Activated naive CD4-positive, alpha-beta T cell treated with anti-CD3 and anti-CD28 coated beads, Interleukin-2, amount 10 ng/mL, durations not matched to agents 7 days and 5 days (primary cell): ENCODE data around the gene SCFD2.

ENCODE experiments used
- CTCF ChIA-PET: fragments of 350-600 bp; sonication (Branson Sonifier 250); formaldehyde crosslinking; loops from one replicate; lab custom pipeline; 2021; ENCODE audit warnings: antibody characterized with exemption; lab: Charles Lee
- DNase-seq: peaks from one replicate; pipeline ENCODE4 v3.0.0-alpha.2; 2020
- H3K27ac Mint-ChIP-seq: one replicate; pipeline ENCODE4 v1.8.0; 2021; ENCODE audit warnings: mild to moderate bottlenecking, moderate library complexity, mixed read lengths
- H3K27me3 Mint-ChIP-seq: one replicate; pipeline ENCODE4 v1.8.0; 2021; ENCODE audit warnings: mild to moderate bottlenecking, mixed read lengths
- H3K36me3 Mint-ChIP-seq: one replicate; pipeline ENCODE4 v1.8.0; 2021; ENCODE audit warnings: mixed read lengths
- H3K4me1 Mint-ChIP-seq: one replicate; pipeline ENCODE4 v1.8.0; 2021; ENCODE audit warnings: mixed read lengths
- H3K4me3 Mint-ChIP-seq: one replicate; pipeline ENCODE4 v1.8.0; 2021; ENCODE audit warnings: mild to moderate bottlenecking, moderate library complexity, mixed read lengths
- H3K9me3 Mint-ChIP-seq: one replicate; pipeline ENCODE4 v1.8.0; 2021; ENCODE audit warnings: mixed read lengths

The SCFD2 gene

DNA sequence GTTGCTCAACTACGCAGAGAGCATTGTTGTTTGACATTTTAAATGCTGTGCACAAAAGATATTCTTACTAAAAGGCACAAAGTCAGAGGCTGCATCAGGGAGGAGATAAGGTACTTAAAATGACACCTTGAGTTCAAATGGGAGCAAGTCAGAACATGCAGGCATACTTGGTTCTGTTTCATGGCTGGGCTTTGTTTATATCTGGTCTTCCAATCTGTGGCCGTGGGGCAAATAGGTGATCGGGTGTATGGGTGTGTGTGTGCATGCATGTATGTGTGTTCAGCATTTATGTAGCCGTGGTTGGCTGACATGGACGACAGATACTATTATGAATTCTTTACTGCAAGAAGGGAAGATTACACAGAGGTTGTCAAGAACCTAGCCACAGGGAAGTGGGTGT is 397.6 kb downstream of the SCFD2 start:
- H3K9me3 Mint-ChIP-seq = no peaks in the 10 kb centered on the region
- H3K36me3 Mint-ChIP-seq = no peaks in the 10 kb centered on the region
- no peaks in the 10 kb centered on the region for H3K4me1 Mint-ChIP-seq
- H3K27me3 Mint-ChIP-seq = no peaks in the 10 kb centered on the region
- no peak for DNase-seq
- CTCF ChIA-PET = no interaction called here
- H3K4me3 Mint-ChIP-seq = no peak overlapping the region
- no peak overlapping the region for H3K27ac Mint-ChIP-seq

DNA sequence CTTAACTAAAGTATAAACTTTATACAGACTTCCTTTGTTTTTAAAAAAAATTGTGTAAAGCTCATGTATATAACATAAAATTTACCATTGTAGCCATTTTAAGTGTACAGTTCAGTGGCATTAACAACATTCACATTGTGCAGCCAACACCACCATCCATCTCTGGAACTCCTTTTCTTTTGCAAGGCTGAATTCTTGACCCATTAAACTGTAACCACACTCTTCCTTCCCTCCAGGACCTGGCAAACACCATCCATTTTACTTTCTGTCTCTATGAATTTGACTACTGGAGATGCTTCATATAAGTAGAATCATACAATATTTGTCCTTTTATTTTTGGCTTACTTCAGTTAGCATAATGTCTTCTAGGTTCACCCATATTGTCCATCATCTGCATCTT is 399.1 kb downstream of the SCFD2 start:
- no peaks in the 10 kb centered on the region for H3K9me3 Mint-ChIP-seq
- no peaks in the 10 kb centered on the region for H3K36me3 Mint-ChIP-seq
- no peak overlapping the region for H3K4me3 Mint-ChIP-seq
- no peaks in the 10 kb centered on the region for H3K4me1 Mint-ChIP-seq
- CTCF ChIA-PET = no interaction called here
- DNase-seq = no peak
- no peak overlapping the region for H3K27ac Mint-ChIP-seq
- no peaks in the 10 kb centered on the region for H3K27me3 Mint-ChIP-seq

DNA sequence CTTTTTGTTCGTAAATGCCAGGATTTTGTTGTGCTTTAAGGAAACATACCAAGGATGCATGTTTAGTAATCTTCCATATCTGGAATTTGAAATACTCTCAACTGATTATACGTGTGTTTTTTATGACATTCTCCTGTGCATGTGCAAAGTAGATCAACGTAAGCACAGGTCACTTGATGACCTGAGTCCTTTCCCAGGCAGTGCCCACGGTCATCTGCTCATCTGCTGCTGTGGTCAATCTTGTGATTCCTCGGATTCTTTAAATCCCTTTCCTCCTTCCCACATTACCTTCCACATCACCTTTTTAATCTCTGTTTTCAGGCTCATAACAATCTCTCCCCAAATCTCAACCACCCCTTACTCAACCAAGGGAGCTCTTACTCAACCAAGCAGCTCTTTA is 399.7 kb downstream of the SCFD2 start:
- DNase-seq = no peak
- no peaks in the 10 kb centered on the region for H3K27me3 Mint-ChIP-seq
- CTCF ChIA-PET = no interaction called here
- no peaks in the 10 kb centered on the region for H3K4me1 Mint-ChIP-seq
- H3K4me3 Mint-ChIP-seq = no peak overlapping the region
- H3K36me3 Mint-ChIP-seq = no peaks in the 10 kb centered on the region
- no peak overlapping the region for H3K27ac Mint-ChIP-seq
- H3K9me3 Mint-ChIP-seq = no peaks in the 10 kb centered on the region

DNA sequence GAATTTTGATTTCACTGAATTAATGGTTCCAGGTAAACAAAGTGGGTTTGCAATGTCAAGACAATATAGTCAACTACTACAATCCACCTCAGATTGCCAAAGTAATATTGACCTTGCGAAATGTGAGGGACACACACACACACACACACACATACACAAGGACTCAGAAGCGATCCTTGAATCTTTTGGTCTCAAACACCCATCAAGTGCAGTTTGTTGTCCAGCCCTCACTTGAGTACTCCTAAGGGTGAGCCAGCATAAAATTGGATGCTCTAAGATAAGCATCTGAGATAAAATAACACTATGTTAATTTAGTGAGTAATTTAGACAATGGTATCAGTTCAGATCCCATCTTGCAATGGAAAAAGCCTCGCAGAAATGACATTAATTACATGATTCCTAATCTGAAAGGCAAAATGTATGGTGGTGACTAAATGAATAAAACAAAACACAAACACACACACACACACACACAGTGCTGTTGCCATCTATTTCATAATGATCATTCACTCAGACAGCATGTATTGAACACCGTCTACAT is 401.2 kb downstream of the SCFD2 start:
- Mint-ChIP-seq H3K4me1 (no peaks in the 10 kb centered on the region), H3K9me3 (no peaks in the 10 kb centered on the region), H3K27ac (no peak overlapping the region), H3K4me3 (no peak overlapping the region), H3K27me3 (no peaks in the 10 kb centered on the region), H3K36me3 (no peaks in the 10 kb centered on the region)
- no peak for DNase-seq
- CTCF ChIA-PET = no interaction called here

DNA sequence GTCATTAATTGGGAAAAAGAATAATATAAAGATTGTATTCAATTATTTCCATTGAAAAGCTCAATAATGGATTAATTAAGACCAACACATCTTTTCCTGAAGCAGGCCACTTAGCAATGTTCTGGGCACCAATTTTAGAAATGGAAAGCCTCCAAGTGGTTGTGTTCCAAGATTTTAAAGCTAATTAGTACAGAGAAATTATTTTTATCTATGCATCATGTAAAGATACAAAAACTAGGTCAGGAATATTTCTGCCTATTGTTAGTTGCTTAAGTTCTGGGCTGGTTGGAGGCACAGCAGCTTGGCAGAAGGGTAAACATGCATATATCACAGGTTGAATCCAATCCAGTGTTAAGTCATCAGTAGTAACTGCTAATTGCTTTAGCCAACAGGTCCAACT is 401.9 kb downstream of the SCFD2 start:
- Mint-ChIP-seq H3K4me1 (no peaks in the 10 kb centered on the region), H3K4me3 (no peak overlapping the region), H3K27ac (no peak overlapping the region), H3K27me3 (no peaks in the 10 kb centered on the region), H3K9me3 (no peaks in the 10 kb centered on the region), H3K36me3 (no peaks in the 10 kb centered on the region)
- DNase-seq = no peak
- CTCF ChIA-PET = no interaction called here

DNA sequence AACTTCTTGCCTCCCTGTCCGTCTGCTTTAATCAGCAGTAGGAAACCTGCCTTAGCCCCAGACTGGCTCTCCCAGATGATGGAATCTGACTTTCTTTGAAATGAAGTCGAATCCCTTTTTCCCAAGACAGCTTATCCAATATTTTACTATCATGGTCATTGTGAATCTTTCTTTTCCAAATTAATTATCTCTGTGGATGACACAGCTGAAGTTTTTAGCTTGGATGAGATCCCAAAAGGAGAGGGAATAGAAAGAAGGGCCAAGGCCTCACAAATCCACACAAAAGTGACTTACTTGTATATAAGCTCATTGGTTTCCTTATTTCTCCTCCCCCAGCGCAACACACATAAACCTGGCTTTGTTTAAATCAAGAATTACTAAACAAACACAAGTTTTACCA is 403.1 kb downstream of the SCFD2 start:
- H3K36me3 Mint-ChIP-seq = no peaks in the 10 kb centered on the region
- no peaks in the 10 kb centered on the region for H3K27me3 Mint-ChIP-seq
- H3K4me3 Mint-ChIP-seq = no peak overlapping the region
- H3K27ac Mint-ChIP-seq = no peak overlapping the region
- CTCF ChIA-PET = interaction anchor here (1.0 kb wide), 1 partner anchor 21 kb away, joined by 3 read pairs; no protein-coding TSS in a partner anchor
- no peaks in the 10 kb centered on the region for H3K4me1 Mint-ChIP-seq
- H3K9me3 Mint-ChIP-seq = no peaks in the 10 kb centered on the region
- DNase-seq = no peak

DNA sequence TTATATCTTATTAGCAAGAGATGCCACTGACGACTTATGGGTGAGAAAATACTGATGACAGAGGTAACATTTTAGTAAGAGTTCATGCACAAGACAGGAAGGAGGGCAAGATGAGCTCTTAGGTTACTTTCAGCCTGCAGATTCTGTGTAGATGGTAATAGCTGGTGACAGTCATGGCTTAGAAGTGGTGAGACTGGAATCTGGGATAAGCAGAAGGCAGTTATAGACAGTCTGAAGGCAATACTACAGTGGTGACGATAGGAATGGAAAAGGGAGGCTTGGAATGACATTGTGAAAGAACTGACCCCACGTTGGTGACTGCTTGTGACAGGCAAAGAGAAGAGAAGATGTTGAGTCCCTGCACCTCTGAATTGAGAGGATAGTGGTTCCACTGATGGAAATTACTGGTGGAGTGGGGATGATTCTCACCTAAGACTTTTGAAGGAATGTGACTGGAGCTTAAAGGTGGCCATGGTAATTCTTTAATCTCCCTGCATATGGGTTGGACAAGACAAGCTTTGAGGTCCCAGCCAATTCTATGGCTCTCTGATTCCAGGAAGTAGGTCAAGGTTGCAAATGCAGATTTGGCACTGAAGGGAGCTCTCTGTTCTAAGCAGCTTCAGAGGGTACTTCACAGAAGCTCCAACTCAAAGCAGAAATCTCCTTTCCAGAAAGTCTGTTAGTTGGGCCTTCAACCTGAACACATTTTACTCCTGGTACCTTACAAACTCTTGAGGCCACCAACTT is 404.0 kb downstream of the SCFD2 start:
- Mint-ChIP-seq H3K4me3 (no peak overlapping the region), H3K9me3 (no peaks in the 10 kb centered on the region), H3K4me1 (no peaks in the 10 kb centered on the region), H3K36me3 (no peaks in the 10 kb centered on the region), H3K27me3 (no peaks in the 10 kb centered on the region), H3K27ac (no peak overlapping the region)
- CTCF ChIA-PET = interaction anchor here (1.0 kb wide), 1 partner anchor 22 kb away, joined by 3 read pairs; no protein-coding TSS in a partner anchor
- DNase-seq = no peak

DNA sequence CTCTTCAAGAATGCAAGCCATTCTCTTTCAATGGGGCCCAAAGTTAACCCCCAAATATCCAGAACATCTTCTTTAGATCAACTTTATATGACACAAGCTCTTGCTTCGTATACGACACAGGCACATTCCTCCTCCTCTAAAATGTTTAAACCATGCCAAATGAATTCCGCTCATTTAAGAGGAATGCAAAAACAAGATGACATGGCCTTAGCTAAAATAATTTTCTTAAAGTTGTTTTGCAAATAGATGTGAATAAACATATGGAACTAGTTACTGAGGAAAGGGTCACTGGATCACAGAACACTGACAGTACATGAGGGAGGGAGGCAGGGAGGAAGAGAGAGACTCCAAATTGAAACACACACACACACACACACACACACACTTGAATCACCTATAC is 406.3 kb downstream of the SCFD2 start:
- DNase-seq = no peak
- Mint-ChIP-seq H3K36me3 (peaks cover 1% of the 10 kb centered on the region), H3K27ac (no peak overlapping the region), H3K9me3 (no peaks in the 10 kb centered on the region), H3K4me1 (no peaks in the 10 kb centered on the region), H3K27me3 (no peaks in the 10 kb centered on the region), H3K4me3 (no peak overlapping the region)
- CTCF ChIA-PET = no interaction called here

DNA sequence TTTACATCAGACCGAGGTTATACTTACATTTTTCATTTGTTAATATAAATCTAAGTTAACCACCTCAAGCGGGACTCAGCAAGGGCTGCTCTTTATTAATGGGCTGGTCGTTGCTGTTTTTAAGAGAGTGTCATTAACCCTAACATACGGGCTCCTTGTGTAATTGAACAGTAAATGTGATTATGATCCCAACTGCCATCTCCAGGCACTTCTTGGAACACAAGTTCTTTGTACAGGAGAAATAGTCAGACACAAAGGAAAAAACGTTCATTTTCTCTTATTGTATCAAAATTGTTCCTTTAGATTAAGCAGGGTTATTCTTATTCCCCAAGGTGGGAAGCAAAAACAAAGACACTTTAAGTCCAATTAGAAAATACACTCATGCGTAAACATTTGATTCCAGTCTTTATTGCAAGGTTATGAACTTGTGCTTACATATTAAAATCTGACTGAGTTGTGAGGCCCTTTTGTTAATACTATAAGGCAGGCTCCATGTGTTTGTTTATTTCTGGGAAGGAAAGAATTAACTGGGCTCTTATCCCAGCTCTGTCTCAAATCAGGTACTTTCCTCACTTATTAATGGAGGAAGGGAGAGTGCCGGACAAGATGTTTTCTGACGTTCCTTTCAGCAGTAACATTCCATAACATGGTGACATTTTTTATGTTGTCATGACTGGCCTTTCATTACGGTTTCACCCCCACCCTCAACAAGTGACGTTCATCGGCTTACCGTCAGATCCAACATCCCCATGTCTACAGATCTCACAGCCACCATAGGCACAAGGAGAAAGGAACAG is 407.8 kb downstream of the SCFD2 start:
- Mint-ChIP-seq H3K27me3 (no peaks in the 10 kb centered on the region), H3K36me3 (peaks cover 1% of the 10 kb centered on the region), H3K9me3 (no peaks in the 10 kb centered on the region), H3K27ac (no peak overlapping the region), H3K4me3 (no peak overlapping the region), H3K4me1 (no peaks in the 10 kb centered on the region)
- CTCF ChIA-PET = no interaction called here
- DNase-seq = no peak

DNA sequence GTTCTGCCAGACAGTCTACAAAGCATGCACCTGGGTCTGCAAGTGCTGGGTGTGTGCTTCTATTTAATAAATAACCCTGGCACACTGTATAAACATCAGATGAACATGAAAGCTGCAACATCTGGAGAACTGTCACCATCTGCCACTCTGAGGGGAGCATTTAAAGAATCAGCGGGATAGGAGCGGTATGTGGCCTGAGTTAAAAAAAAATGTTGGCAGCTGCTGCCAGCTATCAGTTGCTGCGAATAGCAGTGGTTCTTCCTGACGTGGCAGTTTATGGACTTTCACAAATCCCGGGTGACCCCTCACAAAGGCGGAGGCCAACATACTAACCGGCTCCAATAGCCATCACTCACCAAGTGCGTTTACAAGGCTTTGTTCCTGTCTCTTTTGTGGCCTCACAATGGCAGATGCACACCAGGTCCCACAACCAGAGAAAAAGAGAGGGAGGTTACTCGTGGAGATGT is 408.6 kb downstream of the SCFD2 start:
- no peaks in the 10 kb centered on the region for H3K4me1 Mint-ChIP-seq
- H3K27me3 Mint-ChIP-seq = no peaks in the 10 kb centered on the region
- CTCF ChIA-PET = interaction anchor here (1.4 kb wide), 1 partner anchor 46 kb away, joined by 4 read pairs; no protein-coding TSS in a partner anchor
- DNase-seq = no peak
- peaks cover 1% of the 10 kb centered on the region for H3K36me3 Mint-ChIP-seq
- H3K9me3 Mint-ChIP-seq = no peaks in the 10 kb centered on the region
- no peak overlapping the region for H3K4me3 Mint-ChIP-seq
- no peak overlapping the region for H3K27ac Mint-ChIP-seq

DNA sequence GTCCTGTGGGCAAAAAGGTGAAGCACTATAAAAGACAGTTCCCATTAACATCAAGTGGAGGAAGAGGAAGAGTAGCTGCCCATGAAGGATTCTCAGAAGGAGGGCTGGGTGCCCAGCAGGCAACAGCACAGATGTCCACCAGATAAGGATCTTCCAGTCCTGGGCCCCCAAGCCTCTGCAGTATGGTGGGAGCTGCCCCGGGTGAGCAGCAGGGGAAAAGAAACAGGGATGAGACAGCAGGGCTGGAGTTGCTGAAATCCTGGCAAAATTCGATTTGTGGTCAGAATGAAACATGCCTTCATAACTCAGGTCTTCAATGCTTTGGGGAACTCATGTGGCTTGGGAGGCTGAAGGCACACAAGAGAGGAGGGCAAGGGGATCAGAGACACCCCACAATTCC is 409.2 kb downstream of the SCFD2 start:
- Mint-ChIP-seq H3K4me3 (no peak overlapping the region), H3K36me3 (peaks cover 1% of the 10 kb centered on the region), H3K9me3 (no peaks in the 10 kb centered on the region), H3K4me1 (no peaks in the 10 kb centered on the region), H3K27me3 (no peaks in the 10 kb centered on the region), H3K27ac (no peak overlapping the region)
- no peak for DNase-seq
- CTCF ChIA-PET = interaction anchor here (1.4 kb wide), 1 partner anchor 45 kb away, joined by 4 read pairs; no protein-coding TSS in a partner anchor

DNA sequence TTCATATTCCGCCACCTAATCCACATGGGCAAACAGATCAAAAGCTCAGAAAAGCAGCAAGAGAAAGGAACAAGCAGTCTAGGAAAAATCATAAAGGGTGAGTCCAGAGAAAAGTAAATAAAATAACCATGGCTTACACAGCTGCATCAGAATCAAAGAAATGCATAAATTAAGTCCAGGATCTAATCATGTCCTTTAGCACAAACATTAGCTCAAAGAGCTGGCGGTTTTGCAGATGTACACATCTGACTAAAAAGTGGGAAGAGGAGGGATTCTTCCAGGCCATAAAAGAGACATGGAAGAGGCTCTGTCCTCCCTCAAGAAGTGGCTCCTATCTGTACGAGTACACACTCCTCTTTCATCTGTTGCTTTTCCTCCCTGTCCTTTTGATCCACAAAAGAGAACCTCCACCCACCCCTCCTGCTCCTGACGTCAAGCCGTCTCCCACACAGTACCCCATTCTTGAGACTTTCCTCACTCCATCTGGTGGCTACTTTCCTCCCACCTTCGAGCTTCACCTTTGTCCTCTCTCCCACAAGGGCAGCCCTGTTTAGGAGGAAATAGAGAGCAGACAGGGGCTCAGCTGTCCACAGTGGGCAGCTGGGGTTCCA is 411.2 kb downstream of the SCFD2 start:
- no peak overlapping the region for H3K27ac Mint-ChIP-seq
- CTCF ChIA-PET = no interaction called here

DNA sequence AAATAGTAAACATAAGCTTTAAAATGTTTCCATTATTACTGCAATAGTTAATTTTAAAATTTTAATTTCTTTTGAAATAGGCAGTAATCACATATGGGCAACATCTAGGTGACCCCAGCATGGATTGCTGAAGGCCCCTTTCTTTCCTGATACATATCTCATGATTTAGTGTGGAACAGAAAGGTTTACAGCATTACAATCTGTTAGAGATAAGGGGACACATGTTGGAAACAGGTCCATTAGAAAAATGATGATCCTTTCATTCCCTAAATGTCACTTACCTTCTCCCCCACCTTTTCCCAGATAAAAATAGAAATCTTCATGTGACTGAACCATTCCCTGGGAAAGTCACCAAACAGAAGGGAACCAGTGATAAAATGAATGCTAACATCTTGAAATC is 413.3 kb downstream of the SCFD2 start:
- CTCF ChIA-PET = interaction anchor here (1.4 kb wide), 1 partner anchor 12 kb away, joined by 4 read pairs; no protein-coding TSS in a partner anchor
- H3K4me1 Mint-ChIP-seq = no peaks in the 10 kb centered on the region
- H3K36me3 Mint-ChIP-seq = peaks cover 4% of the 10 kb centered on the region
- H3K27me3 Mint-ChIP-seq = no peaks in the 10 kb centered on the region
- H3K27ac Mint-ChIP-seq = no peak overlapping the region
- no peak for DNase-seq
- H3K9me3 Mint-ChIP-seq = no peaks in the 10 kb centered on the region
- H3K4me3 Mint-ChIP-seq = no peak overlapping the region

More for the DNA sequence above, 411.2 kb downstream of the SCFD2 start:
- no peak for DNase-seq
- Mint-ChIP-seq H3K9me3 (no peaks in the 10 kb centered on the region), H3K4me3 (no peak overlapping the region), H3K27me3 (no peaks in the 10 kb centered on the region), H3K4me1 (no peaks in the 10 kb centered on the region), H3K36me3 (peaks cover 4% of the 10 kb centered on the region)

DNA sequence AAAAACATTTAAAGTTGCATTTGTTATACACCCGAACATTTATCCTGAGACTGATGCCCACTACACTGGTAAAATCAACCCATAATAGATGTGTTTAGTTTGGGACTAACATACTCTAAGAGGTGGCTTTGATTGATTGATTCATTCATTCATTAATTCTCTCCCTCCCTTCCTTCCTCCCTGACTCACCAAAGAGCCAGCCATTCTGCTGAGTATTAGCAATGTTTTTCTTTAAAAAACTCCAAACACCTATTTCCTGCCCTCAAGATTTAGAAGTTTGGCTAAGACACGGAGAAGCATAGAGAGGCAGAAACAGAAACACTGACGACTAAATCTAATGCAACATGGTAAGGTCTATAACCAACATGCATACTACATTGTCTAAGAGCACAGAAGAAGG is 414.8 kb downstream of the SCFD2 start:
- Mint-ChIP-seq H3K4me3 (no peak overlapping the region), H3K9me3 (no peaks in the 10 kb centered on the region), H3K36me3 (peaks cover 4% of the 10 kb centered on the region), H3K4me1 (no peaks in the 10 kb centered on the region), H3K27ac (no peak overlapping the region), H3K27me3 (no peaks in the 10 kb centered on the region)
- CTCF ChIA-PET = no interaction called here
- DNase-seq = no peak
